RWPE2 (cell line): ENCODE results near the gene TRMT2A.

Experiments used
- ATAC-seq: fragments of 200-7000 bp; cut with Tn5 transposase; 3 replicates; pipeline ENCODE4 v1.9.1; 2021; ENCODE audit warnings: low read depth
- DNase-seq: peaks from one replicate; pipeline ENCODE4 v3.0.0-alpha.2; 2020; ENCODE audit warnings: low spot score
- H3K27ac ChIP-seq: fragments of 450-650 bp; 2 replicates; pipeline ENCODE4 v1.5.1; 2017; ENCODE audit warnings: mild to moderate bottlenecking; ENCODE audit not compliant: poor library complexity, severe bottlenecking
- H3K27me3 ChIP-seq: fragments of 250-450 bp; sonication (Bioruptor Pico); 2 replicates; pipeline ENCODE4 v1.5.1; 2021; ENCODE audit warnings: mild to moderate bottlenecking, moderate library complexity; ENCODE audit not compliant: insufficient read depth, poor library complexity, severe bottlenecking
- H3K36me3 ChIP-seq: fragments of 250-450 bp; sonication (Bioruptor Pico); 2 replicates; pipeline ENCODE4 v1.5.1; 2020; ENCODE audit warnings: low read depth, mild to moderate bottlenecking, moderate library complexity
- H3K4me1 ChIP-seq: fragments of 250-450 bp; sonication (Bioruptor Pico); 2 replicates; pipeline ENCODE4 v1.5.1; 2021; ENCODE audit warnings: mild to moderate bottlenecking, moderate library complexity; ENCODE audit not compliant: insufficient read depth, poor library complexity, severe bottlenecking
- H3K4me3 ChIP-seq: fragments of 250-450 bp; sonication (Bioruptor Pico); 2 replicates; pipeline ENCODE4 v1.5.1; 2021; ENCODE audit warnings: mild to moderate bottlenecking, moderate library complexity; ENCODE audit not compliant: severe bottlenecking
- H3K9me3 ChIP-seq: fragments of 250-450 bp; sonication (Bioruptor Pico); 2 replicates; pipeline ENCODE4 v1.5.1; 2021; ENCODE audit warnings: mild to moderate bottlenecking, moderate library complexity; ENCODE audit not compliant: severe bottlenecking
- CTCF ChIP-seq: fragments of 450-650 bp; IDR thresholded peaks from one replicate; pipeline ENCODE4 v1.5.1; 2017; ENCODE audit warnings: mild to moderate bottlenecking, moderate library complexity; ENCODE audit not compliant: poor library complexity, severe bottlenecking

TRMT2A gene

GRCh38 chr22:20116951-20117632 lies at the start of gene TRMT2A:
TRMT2A (minus strand) TSS chr22:20117226; CDS start chr22:20116906, 320 bp downstream.
- Histone ChIP-seq H3K36me3 (peaks cover 72% of the 10 kb centered on the region), H3K27ac (peak within 1 kb of the TSS; percentile 80), H3K9me3 (no peaks in the 10 kb centered on the region), H3K27me3 (no peaks in the 10 kb centered on the region), H3K4me3 (peak within 1 kb of the TSS; percentile 96), H3K4me1 (no peaks in the 10 kb centered on the region)
- peak; percentile 29 for TF ChIP-seq CTCF
- ATAC-seq = peak; percentile 75
- DNase-seq = peak; percentile 93

DNA sequence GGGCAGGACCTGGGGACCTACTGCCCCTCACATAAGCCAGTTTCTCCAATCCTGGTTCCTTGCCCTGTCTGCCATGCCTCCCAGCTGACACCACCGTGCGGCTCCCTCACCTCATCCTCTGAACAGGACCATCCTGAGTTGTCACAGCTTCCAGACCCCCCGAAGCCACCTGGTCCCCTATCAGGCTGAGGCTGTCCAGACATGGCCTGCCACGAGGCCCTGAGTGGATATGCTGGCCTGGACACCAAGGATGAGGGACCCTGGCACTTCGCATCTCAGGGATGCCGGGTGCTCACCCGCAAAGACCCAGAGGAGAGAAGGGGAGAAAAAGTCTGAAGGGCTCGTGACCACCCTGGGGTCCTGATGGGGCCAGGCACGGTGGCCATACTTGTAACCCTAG lies 49.7 kb upstream of the TRMT2A start:
- Histone ChIP-seq H3K27ac (no peak overlapping the region), H3K36me3 (no peaks in the 10 kb centered on the region), H3K4me3 (no peak overlapping the region), H3K27me3 (no peaks in the 10 kb centered on the region), H3K4me1 (no peaks in the 10 kb centered on the region), H3K9me3 (peaks cover 4% of the 10 kb centered on the region)
- DNase-seq (no peak), ATAC-seq (no peak)
- TF ChIP-seq CTCF = no peak

- TF ChIP-seq CTCF = no peak
- no peak overlapping the region for H3K4me3 ChIP-seq
These were observed 48.9 kb upstream of the TRMT2A start for GRCh38 chr22:20165913-20166312.

DNA sequence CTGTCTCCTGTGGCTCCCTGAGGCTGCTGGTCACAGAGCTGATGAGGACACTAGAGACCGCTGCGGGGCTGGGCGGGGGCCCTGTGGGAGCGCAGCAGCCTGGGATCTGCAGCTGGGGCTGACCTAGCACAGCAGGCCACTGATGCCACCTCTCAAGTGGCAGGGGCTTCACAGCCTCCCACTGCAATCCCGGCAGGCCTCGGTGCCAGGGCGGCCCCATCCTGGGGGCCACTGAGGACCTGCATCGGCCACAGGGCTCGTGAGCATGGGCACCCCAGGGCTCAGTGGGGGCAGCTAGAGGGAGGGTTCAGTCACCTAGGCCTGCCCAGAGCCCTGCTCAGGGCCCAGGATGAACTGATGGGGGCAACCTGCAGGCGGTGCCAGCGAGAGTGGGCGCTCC lies 48.4 kb upstream of the TRMT2A start:
- ATAC-seq = no peak
- H3K4me3 ChIP-seq = no peak overlapping the region
- no peaks in the 10 kb centered on the region for H3K36me3 ChIP-seq
- peaks cover 3% of the 10 kb centered on the region for H3K9me3 ChIP-seq
- no peaks in the 10 kb centered on the region for H3K4me1 ChIP-seq
- TF ChIP-seq CTCF = no peak
- H3K27me3 ChIP-seq = no peaks in the 10 kb centered on the region
- no peak for DNase-seq
- H3K27ac ChIP-seq = no peak overlapping the region

More at GRCh38 chr22:20165913-20166312, 48.9 kb upstream of the TRMT2A start:
- Histone ChIP-seq H3K9me3 (peaks cover 3% of the 10 kb centered on the region), H3K27ac (no peak overlapping the region), H3K4me1 (no peaks in the 10 kb centered on the region), H3K36me3 (no peaks in the 10 kb centered on the region), H3K27me3 (no peaks in the 10 kb centered on the region)
- no peak for DNase-seq
- ATAC-seq = no peak

DNA sequence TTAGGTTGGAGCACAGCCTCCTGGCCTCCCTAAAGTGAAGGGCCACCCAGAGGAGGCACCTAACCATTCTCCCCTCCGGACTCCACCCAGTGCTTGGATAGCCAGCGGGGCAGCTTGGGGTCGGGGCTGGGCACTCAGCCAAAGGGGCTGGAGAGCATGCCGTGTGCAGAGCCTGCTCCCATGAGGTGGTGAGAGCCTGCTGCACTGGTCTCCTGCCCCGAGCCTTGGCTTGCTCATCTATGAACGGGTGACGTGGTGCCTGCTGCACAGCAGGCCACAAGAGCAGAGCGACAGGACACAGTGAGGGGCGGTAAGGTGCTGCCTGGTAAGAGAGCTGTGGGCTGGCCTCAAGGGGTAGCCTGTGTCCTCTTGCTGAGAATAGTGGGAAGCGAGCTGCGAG lies 47.8 kb upstream of the TRMT2A start:
- ATAC-seq = no peak; the same call in 2 of the 3 replicates
- no peak for TF ChIP-seq CTCF

More for the DNA sequence above, 47.8 kb upstream of the TRMT2A start:
- DNase-seq = no peak
- Histone ChIP-seq H3K27ac (no peak overlapping the region), H3K36me3 (no peaks in the 10 kb centered on the region), H3K4me1 (no peaks in the 10 kb centered on the region), H3K27me3 (no peaks in the 10 kb centered on the region), H3K4me3 (no peak overlapping the region), H3K9me3 (peaks cover 3% of the 10 kb centered on the region)
